Hippocampal formation (tissue), 2 donors: ENCODE data around the gene PDZD2.
"Not testable (repeated sequence)": the region's sequence is repeated elsewhere in the genome, so short reads cannot be mapped to it uniquely, and the experiment has no call there.

ENCODE experiments used
- DNase-seq, 2 donors: peaks; one replicate each; lab custom pipeline; 2025; lab: John Stamatoyannopoulos, UW

PDZD2 gene

DNA sequence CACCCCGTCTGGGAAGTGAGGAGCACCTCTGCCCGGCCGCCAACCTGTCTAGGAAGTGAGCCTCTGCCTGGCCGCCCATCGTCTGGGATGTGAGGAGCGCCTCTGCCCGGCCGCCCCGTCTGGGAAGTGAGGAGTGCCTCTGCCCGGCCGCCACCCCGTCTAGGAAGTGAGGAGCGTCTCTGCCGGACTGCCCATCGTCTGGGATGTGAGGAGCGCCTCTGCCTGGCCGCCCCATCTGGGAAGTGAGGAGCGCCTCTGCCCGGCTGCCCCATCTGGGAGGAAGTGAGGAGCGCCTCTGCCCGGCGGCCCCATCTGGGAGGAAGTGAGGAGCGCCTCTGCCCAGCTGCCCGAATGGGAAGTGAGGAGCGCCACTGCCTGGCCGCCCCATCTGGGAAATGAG is 400.7 kb downstream of the PDZD2 start:
- not testable (repeated sequence) for DNase-seq

DNA sequence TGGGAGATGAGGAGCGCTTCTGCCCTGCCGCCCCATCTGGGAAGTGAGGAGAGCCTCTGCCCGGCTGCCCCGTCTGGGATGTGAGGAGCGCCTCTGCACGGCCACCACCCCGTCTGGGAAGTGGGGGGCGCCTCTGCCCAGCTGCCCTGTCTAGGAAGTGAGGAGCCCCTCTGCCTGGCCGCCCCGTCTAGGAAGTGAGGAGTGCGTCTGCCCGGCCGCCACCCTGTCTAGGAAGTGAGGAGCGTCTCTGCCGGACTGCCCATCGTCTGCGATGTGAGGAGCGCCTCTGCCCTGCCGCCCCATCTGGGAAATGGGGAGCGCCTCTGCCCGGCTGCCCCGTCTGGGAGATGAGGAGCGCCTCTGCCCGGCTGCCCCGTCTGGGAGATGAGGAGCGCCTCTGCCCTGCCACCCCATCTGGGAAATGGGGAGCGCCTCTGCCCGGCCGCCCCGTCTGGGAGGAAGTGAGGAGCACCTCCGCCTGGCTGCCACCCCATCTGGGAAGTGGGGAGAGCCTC is 401.3 kb downstream of the PDZD2 start:
- DNase-seq: not testable (repeated sequence)

DNA sequence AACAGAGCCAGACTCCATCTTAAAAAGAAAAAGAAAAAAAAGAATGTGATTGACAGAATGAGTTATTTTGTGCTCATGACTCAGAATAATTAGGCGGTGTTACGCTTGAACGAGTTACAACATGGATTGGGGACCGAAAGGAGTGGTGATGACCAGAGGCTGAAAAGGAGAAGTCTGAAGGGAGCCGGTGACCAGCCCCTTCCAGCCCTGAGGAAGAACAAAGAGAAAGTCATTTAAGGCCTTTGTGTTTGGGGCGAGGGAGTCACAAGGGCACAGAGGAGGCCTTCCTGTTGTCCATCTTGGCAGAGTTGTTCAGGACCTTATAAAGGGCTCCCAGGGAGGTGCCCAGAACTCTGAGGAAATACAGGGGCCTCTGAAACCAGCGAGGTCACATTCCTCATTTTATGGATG is 403.6 kb downstream of the PDZD2 start:
- no peak for DNase-seq

DNA sequence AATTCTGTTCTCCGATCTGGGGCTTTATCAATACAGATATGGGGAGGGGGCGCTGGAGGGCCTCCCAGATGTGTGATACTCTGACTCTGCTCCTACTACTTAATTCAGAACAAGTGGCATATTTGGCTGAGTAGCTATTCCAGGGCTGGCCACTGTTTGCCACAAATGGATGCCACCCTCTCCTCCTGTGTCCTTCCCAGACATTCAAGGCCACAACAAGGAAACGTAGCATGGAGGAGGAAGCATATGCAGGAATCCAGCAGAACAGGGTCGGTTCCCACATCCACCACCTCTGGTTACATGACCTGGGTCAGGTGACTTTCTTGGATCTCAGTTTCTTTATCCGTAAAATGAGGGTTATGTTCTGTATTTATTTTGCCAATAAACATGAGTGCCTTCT is 404.2 kb downstream of the PDZD2 start:
- DNase-seq: no peak

DNA sequence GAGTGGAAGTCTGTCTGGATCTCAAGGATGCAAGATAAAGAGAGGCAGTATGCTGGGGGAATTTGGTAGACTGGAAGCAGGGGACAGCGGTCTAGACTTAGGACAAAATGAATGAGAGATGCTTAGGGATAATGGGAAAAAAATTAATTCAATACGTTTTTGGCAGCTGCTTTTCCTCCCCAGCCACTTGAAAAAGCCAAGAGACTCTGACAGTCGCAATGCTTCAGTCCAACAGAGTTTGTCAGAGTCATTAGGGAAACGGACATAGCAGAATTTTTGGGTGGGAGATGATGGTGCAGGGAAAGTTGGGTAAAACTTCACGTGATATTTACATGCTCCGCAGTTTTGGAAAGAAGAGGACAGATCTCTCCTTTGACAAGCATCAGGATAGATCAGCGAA is 405.5 kb downstream of the PDZD2 start:
- no peak for DNase-seq

DNA sequence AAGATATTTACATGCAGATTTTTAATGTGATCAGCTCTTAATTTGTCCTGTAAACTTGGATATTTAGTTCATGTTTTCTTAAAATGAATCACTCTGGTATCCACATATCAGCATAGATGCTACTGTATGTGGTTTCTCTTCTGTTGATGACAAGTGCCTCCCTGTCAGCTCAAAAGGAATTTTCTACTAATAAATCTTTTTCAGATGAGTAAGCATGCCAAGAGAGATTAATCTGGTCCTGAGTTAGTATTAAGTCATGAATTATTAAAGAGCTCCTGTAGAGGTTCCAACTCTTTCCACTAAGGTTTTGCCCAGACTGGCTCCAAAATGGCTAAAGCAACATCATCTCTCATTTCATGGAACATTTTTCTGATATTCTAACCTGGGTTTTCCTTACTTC is 406.0 kb downstream of the PDZD2 start:
- DNase-seq: no peak

DNA sequence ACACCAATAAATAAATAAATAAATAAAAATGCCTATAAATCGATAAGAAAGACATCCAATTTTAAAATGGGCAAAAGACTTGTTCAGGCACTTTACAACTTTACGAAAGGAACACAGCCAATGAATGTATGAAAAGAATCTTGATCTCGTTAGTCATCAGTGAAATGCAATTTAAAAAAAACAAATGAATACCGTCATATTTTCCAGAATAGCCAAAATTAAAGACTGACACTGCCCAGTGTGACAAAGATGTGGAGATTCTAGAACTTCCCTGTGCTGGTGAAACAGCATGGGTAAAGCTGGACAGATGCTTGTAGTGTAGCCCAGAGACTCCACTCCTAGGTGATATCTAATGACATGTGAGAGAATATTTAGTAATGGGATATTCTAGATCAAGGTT is 408.1 kb downstream of the PDZD2 start:
- DNase-seq: no peak

DNA sequence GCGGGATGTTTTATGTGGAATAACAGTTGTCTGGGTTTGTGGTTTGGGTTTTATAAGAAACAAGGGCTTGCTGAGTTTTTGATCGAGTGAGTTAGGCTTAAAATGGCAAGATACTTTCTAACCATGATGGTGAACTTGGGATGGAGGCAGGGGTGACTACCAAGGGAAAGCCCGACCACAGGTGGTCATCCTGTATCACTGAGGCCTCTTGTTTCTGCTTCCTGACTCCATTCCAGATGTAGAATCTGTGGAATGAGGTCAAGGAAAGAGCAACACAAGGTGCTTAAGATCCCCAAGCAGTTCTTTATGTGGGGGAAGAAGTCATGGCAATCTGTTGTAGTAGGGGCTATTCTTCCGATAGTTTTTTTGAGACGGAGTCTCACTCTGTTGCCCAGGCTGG is 412.9 kb downstream of the PDZD2 start:
- DNase-seq: no peak

DNA sequence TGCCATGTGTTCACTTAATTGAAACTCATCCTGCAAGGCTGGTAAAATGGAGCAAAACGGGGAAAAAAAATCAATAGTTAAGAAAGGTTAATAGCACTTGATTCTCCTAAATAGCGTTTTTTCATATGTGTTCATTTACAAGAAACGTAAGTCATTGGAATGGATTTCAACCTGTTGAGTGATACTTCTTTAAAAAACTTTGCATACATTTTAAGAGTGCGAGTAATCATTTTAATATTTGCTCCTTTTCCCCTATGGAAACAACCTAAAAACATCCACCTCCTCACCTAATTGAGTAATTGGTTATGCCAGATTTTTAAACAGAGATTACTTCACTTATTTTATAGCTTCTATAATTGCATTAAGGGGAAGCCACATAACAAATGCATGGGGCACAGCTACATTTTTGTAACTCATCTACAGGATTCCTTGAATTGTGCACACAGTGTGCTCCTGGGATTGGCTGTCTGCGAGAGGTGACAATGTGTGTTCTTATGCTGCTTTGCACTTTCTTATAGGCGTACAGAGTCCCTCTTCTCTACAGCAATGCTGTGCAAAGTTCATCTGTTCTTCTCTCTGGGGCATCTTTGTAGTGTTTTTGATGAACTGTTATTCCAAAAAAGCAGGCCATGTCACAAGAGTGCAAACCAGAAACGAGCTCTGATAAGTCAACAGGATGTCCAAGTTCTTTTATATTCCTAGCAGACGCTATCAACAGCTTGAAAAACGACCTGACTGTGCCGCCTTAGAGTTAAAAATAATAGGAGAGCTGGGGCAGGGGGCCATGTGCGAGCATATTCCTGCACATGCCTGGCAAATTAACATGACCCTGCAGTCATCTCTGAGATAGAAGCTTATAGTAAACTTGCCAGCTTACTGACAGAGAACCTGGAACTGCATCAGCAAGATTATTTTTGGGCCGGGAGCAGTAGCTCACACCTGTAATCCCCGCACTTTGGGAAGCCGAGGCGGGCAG is 417.2 kb downstream of the PDZD2 start:
- DNase-seq: no peak

DNA sequence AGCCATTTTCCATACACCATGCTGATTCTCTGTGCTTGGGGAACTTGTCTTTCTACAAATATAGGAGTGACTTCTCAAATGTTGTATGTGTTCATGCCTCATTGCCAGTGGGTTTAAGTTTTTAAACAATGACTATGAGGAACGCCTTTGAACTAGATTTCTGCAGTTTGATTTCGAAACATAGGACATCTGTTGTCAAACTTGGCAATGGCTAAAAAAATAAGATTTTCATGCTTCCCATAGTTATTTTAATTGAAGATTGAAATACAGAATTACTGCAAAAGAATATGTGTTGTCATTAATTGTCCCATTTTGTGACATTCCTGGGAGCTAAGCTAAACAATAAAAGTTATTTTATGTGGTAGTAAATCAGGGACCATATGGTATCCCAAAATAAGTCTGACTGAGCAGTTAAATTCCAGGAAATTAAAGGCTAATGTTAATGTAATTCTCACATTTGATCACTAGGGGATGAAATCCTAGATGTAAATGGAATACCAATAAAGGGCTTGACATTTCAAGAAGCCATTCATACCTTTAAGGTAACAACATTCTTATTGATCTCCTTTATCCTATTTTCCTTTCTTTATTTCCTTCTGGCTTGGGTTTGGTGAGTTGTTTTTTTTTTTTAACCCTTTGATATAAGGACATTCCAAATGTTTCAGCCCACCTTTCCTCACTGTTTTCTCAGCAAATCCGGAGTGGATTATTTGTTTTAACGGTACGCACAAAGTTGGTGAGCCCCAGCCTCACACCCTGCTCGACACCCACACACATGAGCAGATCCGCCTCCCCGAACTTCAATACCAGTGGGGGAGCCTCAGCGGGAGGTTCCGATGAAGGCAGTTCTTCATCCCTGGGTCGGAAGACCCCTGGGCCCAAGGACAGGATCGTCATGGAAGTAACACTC is 418.5 kb downstream of the PDZD2 start:
- DNase-seq: no peak

DNA sequence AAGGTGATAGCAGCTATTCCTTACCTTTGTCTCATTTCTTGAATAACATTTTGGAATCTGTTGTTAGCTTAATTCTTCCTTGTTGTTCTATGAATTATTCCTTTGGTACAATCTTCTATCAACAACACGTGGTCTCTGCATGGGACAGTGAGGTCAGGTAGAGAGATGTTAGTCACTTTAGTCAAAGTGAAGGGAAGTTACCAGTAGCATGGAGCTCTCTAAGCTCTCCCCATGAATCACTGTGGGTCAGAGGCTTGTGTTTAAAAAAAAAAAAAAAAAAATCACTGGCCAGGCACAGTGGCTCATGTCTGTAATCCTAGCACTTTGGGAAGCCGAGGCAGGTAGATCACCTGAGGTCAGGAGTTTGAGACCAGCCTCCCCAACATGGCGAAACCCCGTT is 419.2 kb downstream of the PDZD2 start:
- no peak for DNase-seq

DNA sequence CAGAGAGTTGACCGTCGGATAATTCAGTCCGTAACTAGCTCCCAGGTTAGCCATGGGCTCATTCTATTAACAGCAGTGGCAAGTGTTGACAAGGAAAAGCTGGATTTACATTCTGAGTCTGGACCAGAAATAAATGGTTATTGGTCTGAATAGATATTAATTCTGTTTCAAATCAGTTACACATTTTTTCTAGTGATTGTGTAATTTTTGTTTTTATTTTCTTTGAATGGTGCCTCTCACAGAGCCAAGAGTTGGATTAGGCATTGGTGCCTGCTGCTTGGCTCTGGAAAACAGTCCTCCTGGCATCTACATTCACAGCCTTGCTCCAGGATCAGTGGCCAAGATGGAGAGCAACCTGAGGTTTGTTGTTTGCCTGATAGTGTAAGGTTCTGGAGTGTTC is 420.1 kb downstream of the PDZD2 start:
- DNase-seq: no peak

DNA sequence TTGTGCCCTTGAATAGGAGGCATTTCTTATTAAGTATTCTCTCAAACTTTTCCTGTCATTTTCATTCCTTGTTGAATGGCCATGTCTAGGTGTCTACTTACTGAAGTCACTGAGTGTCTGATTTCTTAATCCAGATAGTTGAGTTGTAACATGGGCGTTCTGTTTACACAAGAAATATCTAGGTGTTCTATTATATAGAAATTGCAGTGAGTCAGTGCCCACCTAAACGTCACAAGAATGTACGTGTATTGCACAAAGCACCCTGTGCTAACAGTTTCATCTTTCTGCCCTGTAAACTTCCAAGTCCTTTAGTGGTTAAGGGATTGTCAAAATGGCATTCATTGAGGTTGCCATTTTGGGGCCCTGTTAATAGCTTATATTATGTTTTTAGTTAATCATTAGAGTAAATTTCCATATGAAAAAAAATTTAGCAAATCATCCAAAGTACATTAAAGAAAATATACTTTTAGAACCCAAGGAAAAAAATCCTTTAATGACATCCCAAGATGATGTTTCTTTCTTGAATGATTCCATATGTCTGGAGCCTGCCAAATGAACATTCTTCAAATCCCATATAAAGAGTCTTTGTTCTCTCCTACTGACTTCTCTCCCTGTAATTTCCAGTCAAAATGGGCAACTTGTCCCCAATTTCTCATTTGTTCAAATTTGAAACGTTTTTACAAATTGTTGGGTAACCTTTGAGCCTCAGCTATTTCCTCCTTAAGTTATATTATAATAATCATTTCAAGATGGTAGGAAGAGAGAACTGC is 421.0 kb downstream of the PDZD2 start:
- DNase-seq: no peak

DNA sequence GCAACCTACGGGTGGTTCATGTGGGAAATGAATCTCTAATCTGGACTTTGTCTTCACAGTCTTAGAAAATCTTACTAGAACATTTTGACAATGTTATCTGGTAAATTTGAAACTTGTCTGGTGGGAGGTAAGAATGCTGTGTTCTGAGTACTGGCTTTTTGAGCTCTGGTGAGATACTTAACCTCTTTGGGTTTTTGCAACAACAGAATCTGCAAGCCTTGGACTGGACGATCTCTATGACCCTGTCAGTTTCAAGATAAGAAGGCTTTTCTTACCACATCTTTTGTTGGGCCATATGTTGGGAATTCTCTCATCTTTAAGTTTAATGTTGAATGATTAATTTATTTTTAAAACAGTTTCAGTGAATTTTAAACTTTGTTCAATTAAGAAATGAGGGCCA is 422.3 kb downstream of the PDZD2 start:
- no peak for DNase-seq

DNA sequence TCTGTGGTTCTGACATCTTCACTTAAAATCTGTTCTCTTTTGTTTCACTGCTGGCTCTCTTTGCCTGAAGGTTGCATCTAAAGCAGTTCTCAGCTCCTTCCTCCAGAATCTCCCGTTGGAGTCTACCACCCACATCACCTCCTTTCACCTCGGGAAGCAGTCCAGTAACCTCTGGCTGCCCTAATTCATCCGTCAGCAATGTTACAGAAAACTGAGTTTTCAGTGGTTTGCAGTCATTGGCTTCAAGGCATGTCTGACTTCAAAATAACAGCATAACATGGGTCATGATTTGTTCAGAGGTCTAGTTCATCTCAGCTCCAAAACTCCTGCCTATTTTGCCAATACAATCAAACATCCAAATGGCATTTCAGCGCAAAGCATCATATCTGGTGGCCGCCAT is 427.5 kb downstream of the PDZD2 start:
- no peak for DNase-seq

DNA sequence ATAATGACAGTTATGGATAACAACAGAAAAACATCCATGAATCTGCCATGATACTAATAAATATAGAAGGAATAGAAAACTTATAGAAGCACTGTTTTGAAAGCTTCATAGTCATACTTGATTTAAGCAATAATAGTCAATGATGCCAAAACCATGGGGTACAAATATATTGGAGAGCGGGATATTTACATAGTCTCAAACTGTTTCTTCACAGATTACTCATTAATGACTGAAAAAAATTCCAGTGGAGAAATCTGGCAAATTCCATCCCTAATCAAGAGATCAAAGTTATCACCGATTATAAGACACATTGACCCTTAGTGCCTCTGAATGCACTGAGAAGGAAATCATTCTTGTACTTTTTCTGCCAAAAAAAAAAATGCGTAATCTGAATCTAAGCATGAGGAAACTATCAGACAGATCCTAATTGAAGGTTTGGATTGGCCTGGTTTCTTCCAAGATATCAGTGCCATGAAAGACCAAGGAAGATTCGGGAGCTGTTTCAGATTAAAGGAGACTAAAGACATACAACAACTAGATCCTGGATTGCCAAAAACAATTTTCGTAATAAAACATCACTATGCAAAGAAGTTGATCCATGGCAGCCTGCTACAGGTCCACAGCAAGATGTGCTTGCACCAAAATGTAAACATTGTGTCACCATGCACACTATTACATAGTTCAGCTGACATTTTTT is 429.0 kb downstream of the PDZD2 start:
- DNase-seq: no peak

DNA sequence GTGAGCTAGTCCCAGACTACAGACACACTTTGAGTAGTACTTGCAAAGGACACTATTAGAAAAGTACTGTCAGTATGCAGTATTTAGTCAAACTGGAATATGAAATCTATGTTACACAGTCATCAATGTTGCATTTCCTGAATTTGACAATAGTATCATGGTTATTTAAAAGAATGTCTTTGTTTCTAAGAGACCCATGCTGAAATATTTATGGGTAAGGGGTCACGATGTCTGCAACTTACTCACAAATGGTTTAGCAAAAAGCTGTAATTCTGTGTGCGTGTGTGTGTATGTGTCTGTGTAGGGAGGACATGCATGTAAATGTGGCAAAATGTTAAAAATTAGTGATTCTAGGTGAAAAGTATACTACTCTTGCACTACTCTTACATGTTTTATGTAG is 429.6 kb downstream of the PDZD2 start:
- DNase-seq: no peak

DNA sequence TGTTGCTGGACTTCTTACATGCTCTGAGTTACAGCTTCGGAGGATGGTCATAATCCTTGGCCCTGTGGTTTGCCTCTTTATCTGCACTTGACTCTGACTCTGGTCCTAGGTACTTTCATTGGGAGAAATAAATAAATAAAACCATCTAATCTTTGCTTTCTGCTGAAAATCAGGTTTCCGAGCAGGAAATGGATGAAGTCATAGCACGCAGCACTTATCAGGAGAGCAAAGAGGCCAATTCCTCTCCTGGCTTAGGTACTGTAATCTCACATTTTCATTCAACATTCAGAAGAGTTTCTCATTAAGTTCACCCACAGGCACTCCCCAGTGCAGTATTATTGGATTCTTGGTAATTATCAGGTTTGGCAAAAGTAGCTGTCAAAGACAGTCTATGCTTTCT is 430.5 kb downstream of the PDZD2 start:
- DNase-seq: no peak

DNA sequence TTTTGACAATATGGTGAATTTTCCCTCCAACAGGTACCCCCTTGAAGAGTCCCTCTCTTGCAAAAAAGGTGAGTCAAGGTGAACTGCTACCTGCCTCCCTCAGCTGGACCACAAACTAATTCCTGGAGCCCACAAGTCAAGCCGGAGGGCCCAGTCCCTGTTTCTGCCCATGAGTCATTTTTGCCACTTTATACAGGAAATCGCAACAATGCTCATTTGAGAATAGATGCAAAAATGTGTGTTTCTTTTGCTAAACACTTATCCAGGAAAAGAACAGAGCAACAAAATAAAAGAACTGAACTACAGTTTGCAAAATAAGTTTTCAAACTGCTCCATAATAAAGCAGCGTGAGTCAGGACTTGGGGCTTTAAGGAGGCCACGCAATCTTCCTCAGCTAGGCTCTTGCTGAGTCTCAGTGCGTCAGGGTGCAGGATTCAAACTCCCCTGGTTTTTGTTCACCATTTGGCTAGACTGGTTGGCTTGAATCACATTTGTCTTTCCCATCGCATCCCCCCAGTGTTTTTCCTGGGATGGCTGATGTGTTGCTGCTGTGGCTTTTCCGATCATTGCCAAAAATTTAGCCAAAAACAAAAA is 432.5 kb downstream of the PDZD2 start:
- DNase-seq: no peak

DNA sequence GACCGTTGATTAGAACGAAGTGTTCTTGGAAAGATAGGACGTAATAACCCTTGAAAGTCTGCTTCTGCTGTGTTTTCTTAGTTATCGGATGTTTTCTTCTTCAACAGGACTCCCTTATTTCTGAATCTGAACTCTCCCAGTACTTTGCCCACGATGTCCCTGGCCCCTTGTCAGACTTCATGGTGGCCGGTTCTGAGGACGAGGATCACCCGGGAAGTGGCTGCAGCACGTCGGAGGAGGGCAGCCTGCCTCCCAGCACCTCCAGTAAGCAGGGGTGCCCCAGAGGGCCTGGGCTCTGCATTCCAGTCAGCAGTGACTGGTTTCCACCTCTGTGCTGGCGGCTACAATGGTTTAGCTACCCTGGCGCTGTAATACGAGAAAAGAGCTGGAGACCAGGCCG is 433.1 kb downstream of the PDZD2 start:
- DNase-seq: no peak

DNA sequence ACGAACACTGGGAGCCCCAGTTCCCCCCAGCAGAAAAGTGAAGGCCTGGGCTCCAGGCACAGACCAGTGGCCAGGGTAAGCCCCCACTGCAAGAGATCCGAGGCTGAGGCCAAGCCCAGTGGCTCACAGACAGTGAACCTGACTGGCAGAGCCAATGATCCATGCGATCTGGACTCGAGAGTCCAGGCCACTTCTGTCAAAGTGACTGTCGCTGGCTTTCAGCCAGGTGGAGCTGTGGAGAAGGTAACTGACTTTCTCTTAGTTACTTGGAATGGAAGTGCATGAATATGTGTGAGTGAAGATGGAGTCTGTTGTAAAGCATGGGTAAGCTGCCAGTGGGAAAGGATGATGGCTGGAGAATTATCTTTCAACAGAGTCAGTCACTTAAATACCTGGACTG is 435.5 kb downstream of the PDZD2 start:
- no peak for DNase-seq
